OCI-LY1 (cell line): ENCODE data around the gene NCKAP1.

Experiments
- H2AFZ ChIP-seq: fragments of 200-600 bp; sonication (generic), shearing (Covaris generic); 2 replicates; pipeline ENCODE4 v1.6.0; 2014; ENCODE audit warnings: antibody characterized with exemption, mild to moderate bottlenecking, low read length
- H3F3A ChIP-seq: fragments of 200-600 bp; sonication (generic), shearing (Covaris generic); 2 replicates; pipeline ENCODE4 v1.6.0; 2014; ENCODE audit warnings: mild to moderate bottlenecking, antibody characterized with exemption, low read length, moderate library complexity; ENCODE audit not compliant: insufficient read depth
- H3K27ac ChIP-seq: fragments of 200-600 bp; sonication (generic); 2 replicates; pipeline ENCODE4 v1.5.1; 2014; ENCODE audit warnings: low read length, mixed run types, mild to moderate bottlenecking, low read depth; ENCODE audit not compliant: poor library complexity, severe bottlenecking
- H3K27me3 ChIP-seq: fragments of 200-600 bp; sonication (generic); 2 replicates; pipeline ENCODE4 v1.6.0; 2014; ENCODE audit warnings: antibody characterized with exemption, mild to moderate bottlenecking, low read length, moderate library complexity; ENCODE audit not compliant: insufficient read depth
- H3K36me3 ChIP-seq: fragments of 200-600 bp; sonication (generic); 2 replicates; pipeline ENCODE4 v1.6.1; 2014; ENCODE audit warnings: mild to moderate bottlenecking, antibody characterized with exemption, low read length, moderate library complexity, mixed read lengths; ENCODE audit not compliant: insufficient read depth
- H3K4me1 ChIP-seq: fragments of 200-600 bp; sonication (generic); 2 replicates; pipeline ENCODE4 v1.5.1; 2014; ENCODE audit warnings: mild to moderate bottlenecking, low read length, moderate library complexity; ENCODE audit not compliant: insufficient read depth, severe bottlenecking
- H3K4me2 ChIP-seq: fragments of 200-600 bp; sonication (generic), shearing (Covaris generic); 2 replicates; pipeline ENCODE4 v1.6.1; 2014; ENCODE audit warnings: low read length
- H3K4me3 ChIP-seq: fragments of 200-600 bp; sonication (generic); 2 replicates; pipeline ENCODE4 v1.5.1; 2014; ENCODE audit warnings: low read length, low read depth, mild to moderate bottlenecking, mixed read lengths; ENCODE audit not compliant: poor library complexity, severe bottlenecking
- H3K79me2 ChIP-seq: fragments of 200-600 bp; shearing (Covaris generic); 2 replicates; pipeline ENCODE4 v1.6.1; 2016; ENCODE audit warnings: mixed run types, low read length, mixed read lengths; ENCODE audit not compliant: insufficient read depth
- H3K9ac ChIP-seq: fragments of 200-600 bp; sonication (generic), shearing (Covaris generic); 2 replicates; pipeline ENCODE4 v1.6.1; 2014; ENCODE audit warnings: mild to moderate bottlenecking, low read length, mixed read lengths
- H3K9me2 ChIP-seq: fragments of 200-600 bp; sonication (generic), shearing (Covaris generic); 2 replicates; pipeline ENCODE4 v1.6.1; 2014; ENCODE audit warnings: low read depth, mild to moderate bottlenecking, low read length, mixed read lengths
- H3K9me3 ChIP-seq: fragments of 200-600 bp; shearing (Covaris generic); 2 replicates; pipeline ENCODE4 v1.6.1; 2014; ENCODE audit warnings: low read length, mixed read lengths
- H4K20me1 ChIP-seq: fragments of 200-600 bp; sonication (generic), shearing (Covaris generic); 2 replicates; pipeline ENCODE4 v1.6.0; 2016; ENCODE audit warnings: mild to moderate bottlenecking, low read length; ENCODE audit not compliant: insufficient read depth
- CTCF ChIP-seq: fragments of 200-600 bp; sonication (generic), shearing (Covaris generic); IDR thresholded peaks from 2 replicates; pipeline ENCODE4 v1.5.1; 2017; ENCODE audit warnings: mild to moderate bottlenecking, antibody characterized with exemption, low read length, moderate library complexity, mixed read lengths
- EZH2 ChIP-seq: fragments of 200-600 bp; sonication (generic), shearing (Covaris generic); IDR thresholded peaks from 2 replicates; pipeline ENCODE4 v1.8.0; 2017; ENCODE audit warnings: borderline replicate concordance, mixed run types, mild to moderate bottlenecking, antibody characterized with exemption, low read length, moderate library complexity, mixed read lengths

The NCKAP1 gene

GRCh38 chr2:183040604-183041003, 2.3 kb upstream of the NCKAP1 start:
- no peaks in the 10 kb centered on the region for H3K9me2 ChIP-seq
- no peak overlapping the region for H3K4me3 ChIP-seq
- peaks cover 31% of the 10 kb centered on the region for H3K4me1 ChIP-seq
- H3K9me3 ChIP-seq = no peaks in the 10 kb centered on the region
- no peak overlapping the region for H2AFZ ChIP-seq
- no peaks in the 10 kb centered on the region for H4K20me1 ChIP-seq
- peaks cover 3% of the 10 kb centered on the region; the same call in 1 of the 2 replicates for H3F3A ChIP-seq
- H3K79me2 ChIP-seq = no peaks in the 10 kb centered on the region
- H3K27me3 ChIP-seq = no peaks in the 10 kb centered on the region
- H3K4me2 ChIP-seq = no peak overlapping the region
- no peaks in the 10 kb centered on the region for H3K36me3 ChIP-seq
- TF ChIP-seq CTCF (no peak), EZH2 (no peak)
- H3K27ac ChIP-seq = no peak overlapping the region
- no peak overlapping the region for H3K9ac ChIP-seq

GRCh38 chr2:183037553-183038340, 510 bp downstream of the NCKAP1 start:
- Histone ChIP-seq H3K79me2 (no peaks in the 10 kb centered on the region), H2AFZ (no peak overlapping the region), H3K4me2 (peak overlapping the region; percentile 70), H3K36me3 (no peaks in the 10 kb centered on the region), H3K4me3 (peak overlapping the region; percentile 59), H3K27ac (no peak overlapping the region), H3K4me1 (peaks cover 31% of the 10 kb centered on the region), H3K27me3 (no peaks in the 10 kb centered on the region), H3K9ac (peak overlapping the region; percentile 37; the same call in 1 of the 2 replicates), H3K9me2 (no peaks in the 10 kb centered on the region), H3F3A (peaks cover 3% of the 10 kb centered on the region; the same call in 1 of the 2 replicates), H3K9me3 (no peaks in the 10 kb centered on the region), H4K20me1 (no peaks in the 10 kb centered on the region)
- TF ChIP-seq EZH2 (no peak), CTCF (no peak)

GRCh38 chr2:183037074-183037552, 1.1 kb downstream of the NCKAP1 start:
- Histone ChIP-seq H3K4me2 (peak overlapping the region; percentile 70; the same call in 1 of the 2 replicates), H3K4me1 (peaks cover 31% of the 10 kb centered on the region), H2AFZ (no peak overlapping the region), H3K4me3 (peak overlapping the region; percentile 59), H3K9ac (no peak overlapping the region), H3K9me2 (no peaks in the 10 kb centered on the region), H3K9me3 (no peaks in the 10 kb centered on the region), H3F3A (peaks cover 3% of the 10 kb centered on the region; the same call in 1 of the 2 replicates), H3K27ac (no peak overlapping the region), H4K20me1 (no peaks in the 10 kb centered on the region), H3K27me3 (no peaks in the 10 kb centered on the region), H3K79me2 (no peaks in the 10 kb centered on the region), H3K36me3 (no peaks in the 10 kb centered on the region)
- no peak for TF ChIP-seq CTCF
- TF ChIP-seq EZH2 = no peak
